ENCODE measurements around the gene ARFGAP3. TPM values are rescaled to one million over a fixed set of nuclear protein-coding genes. Genes with fewer than 3 reads are reported as not detected.

The ARFGAP3 gene
- total RNA-seq, 1 experiment from 2014 or later: 16.9 TPM

DNA sequence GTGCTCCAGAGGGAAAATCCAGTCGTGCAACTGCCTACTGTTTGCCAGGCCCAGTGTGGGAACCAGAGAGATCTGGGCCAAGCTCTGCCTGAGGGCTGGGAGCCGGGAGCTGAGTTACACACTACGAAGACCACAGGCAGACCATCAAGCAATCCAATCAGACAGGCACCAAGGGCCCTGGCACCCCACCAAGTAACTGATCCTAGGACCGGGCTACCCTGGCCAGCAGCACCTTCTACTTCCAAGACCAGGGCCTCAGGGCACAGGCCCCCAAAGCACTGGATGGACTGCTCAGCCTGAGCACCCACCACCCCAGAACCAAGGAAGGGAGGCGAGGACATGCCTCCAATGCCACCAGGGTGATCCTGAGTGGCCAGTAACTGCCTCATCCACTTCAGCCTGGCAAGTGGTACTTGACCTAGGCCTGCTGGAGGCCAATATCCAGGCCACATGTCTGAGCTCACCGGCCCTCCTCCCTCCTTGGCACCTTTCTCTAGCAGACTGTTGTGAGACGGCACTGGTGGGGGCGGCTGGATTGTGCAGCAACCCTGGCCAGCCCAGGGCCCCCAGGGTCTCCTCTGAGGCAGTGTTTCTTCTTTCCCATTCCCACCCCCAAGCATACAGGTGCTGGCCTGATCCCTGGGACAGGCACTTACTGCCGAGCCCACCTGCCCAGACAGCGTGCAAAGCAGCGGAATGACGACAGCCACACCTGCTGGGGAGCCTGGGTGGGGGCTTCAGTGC, 20.7 kb upstream of the ARFGAP3 start:
- peaks cover 32% of the 10 kb centered on the region for H3K36me3 Mint-ChIP-seq
- H3K4me1 Mint-ChIP-seq: peaks cover 8% of the 10 kb centered on the region
- H3K4me3 Mint-ChIP-seq: no peak overlapping the region
- DNase-seq (ENCODE audit: low spot score): no peak
- H3K27ac Mint-ChIP-seq: no peak overlapping the region
- POLR2A ChIA-PET: no interaction called here
- H3K9me3 Mint-ChIP-seq: no peaks in the 10 kb centered on the region
- ATAC-seq: no peak
- TF ChIP-seq HMGA2 (CRISPR knock-in tag; IDR thresholded peaks at IDR 0.05): no peak
- no peak for TF ChIP-seq ELF4 (CRISPR knock-in tag; IDR thresholded peaks at IDR 0.05; ENCODE audit: low read depth)
- TF ChIP-seq TEAD4 (CRISPR knock-in tag; IDR thresholded peaks at IDR 0.05): no peak
- TF ChIP-seq ZNF416 (CRISPR knock-in tag; IDR thresholded peaks at IDR 0.05): no peak
- TF ChIP-seq ZNF671 (CRISPR knock-in tag; IDR thresholded peaks at IDR 0.05): no peak
- no peak for TF ChIP-seq ATF3 (CRISPR knock-in tag; conservative IDR thresholded peaks at IDR 0.05)
- no peak for TF ChIP-seq CREB1 (CRISPR knock-in tag; IDR thresholded peaks at IDR 0.05)
- no peak for TF ChIP-seq RORB (CRISPR knock-in tag; IDR thresholded peaks at IDR 0.05)
- TF ChIP-seq, protein P1, sequence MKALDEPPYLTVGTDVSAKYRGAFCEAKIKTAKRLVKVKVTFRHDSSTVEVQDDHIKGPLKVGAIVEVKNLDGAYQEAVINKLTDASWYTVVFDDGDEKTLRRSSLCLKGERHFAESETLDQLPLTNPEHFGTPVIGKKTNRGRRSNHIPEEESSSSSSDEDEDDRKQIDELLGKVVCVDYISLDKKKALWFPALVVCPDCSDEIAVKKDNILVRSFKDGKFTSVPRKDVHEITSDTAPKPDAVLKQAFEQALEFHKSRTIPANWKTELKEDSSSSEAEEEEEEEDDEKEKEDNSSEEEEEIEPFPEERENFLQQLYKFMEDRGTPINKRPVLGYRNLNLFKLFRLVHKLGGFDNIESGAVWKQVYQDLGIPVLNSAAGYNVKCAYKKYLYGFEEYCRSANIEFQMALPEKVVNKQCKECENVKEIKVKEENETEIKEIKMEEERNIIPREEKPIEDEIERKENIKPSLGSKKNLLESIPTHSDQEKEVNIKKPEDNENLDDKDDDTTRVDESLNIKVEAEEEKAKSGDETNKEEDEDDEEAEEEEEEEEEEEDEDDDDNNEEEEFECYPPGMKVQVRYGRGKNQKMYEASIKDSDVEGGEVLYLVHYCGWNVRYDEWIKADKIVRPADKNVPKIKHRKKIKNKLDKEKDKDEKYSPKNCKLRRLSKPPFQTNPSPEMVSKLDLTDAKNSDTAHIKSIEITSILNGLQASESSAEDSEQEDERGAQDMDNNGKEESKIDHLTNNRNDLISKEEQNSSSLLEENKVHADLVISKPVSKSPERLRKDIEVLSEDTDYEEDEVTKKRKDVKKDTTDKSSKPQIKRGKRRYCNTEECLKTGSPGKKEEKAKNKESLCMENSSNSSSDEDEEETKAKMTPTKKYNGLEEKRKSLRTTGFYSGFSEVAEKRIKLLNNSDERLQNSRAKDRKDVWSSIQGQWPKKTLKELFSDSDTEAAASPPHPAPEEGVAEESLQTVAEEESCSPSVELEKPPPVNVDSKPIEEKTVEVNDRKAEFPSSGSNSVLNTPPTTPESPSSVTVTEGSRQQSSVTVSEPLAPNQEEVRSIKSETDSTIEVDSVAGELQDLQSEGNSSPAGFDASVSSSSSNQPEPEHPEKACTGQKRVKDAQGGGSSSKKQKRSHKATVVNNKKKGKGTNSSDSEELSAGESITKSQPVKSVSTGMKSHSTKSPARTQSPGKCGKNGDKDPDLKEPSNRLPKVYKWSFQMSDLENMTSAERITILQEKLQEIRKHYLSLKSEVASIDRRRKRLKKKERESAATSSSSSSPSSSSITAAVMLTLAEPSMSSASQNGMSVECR (CRISPR knock-in tag; IDR thresholded peaks at IDR 0.05; ENCODE audit: borderline replicate concordance): no peak
- TF ChIP-seq SMAD4 (CRISPR knock-in tag; IDR thresholded peaks at IDR 0.05): no peak
- TF ChIP-seq NR3C1 (CRISPR knock-in tag; conservative IDR thresholded peaks at IDR 0.05; ENCODE audit: low read depth): no peak
- TF ChIP-seq CBFB (CRISPR knock-in tag; IDR thresholded peaks at IDR 0.05; ENCODE audit: low read depth): no peak
- no peak for TF ChIP-seq FOXP1 (CRISPR knock-in tag; IDR thresholded peaks at IDR 0.05; ENCODE audit: borderline replicate concordance)
- no peak for TF ChIP-seq SP1 (CRISPR knock-in tag; conservative IDR thresholded peaks at IDR 0.05)
- TF ChIP-seq, protein P2, sequence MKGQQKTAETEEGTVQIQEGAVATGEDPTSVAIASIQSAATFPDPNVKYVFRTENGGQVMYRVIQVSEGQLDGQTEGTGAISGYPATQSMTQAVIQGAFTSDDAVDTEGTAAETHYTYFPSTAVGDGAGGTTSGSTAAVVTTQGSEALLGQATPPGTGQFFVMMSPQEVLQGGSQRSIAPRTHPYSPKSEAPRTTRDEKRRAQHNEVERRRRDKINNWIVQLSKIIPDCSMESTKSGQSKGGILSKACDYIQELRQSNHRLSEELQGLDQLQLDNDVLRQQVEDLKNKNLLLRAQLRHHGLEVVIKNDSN (CRISPR knock-in tag; IDR thresholded peaks at IDR 0.05): no peak
- TF ChIP-seq GRHL2 (CRISPR knock-in tag; IDR thresholded peaks at IDR 0.05; ENCODE audit: insufficient replicate concordance, severe bottlenecking): no peak
- no peak for TF ChIP-seq SMAD3 (CRISPR knock-in tag; IDR thresholded peaks at IDR 0.05; ENCODE audit: borderline replicate concordance)
- TF ChIP-seq SOX15 (CRISPR knock-in tag; IDR thresholded peaks at IDR 0.05): no peak
- CTCF ChIA-PET: interaction anchor here (1.7 to 2.1 kb wide), 2 partner anchors 10 to 183 kb away, joined by 6 to 15 read pairs; no protein-coding TSS in a partner anchor
- H3K27me3 Mint-ChIP-seq (ENCODE audit: low read depth): no peaks in the 10 kb centered on the region

DNA sequence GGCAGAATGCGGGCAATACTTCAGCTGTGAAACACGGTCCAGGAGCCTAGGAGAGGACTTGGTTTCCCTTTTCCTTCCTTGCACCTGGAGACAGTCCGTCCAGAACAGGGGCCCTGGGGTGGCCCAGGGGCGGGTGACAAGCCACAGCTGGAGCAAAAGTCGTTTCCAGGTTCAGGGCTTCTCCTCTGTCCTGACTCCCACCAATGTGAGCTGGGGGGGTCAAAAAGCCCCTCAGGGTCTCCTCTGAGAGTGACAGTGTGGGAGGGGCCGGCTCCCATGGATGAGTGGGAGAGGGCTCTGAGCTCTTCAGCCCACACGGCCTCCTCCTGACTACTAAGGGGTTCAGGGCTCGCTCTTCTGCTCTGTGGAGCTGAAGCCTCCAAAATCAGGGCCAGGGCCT, 20.1 kb upstream of the ARFGAP3 start:
- no peak overlapping the region for H3K4me3 Mint-ChIP-seq
- no peak for ATAC-seq
- POLR2A ChIA-PET: interaction anchor here (0.6 kb wide), 1 partner anchor 10 kb away, joined by 6 read pairs; no protein-coding TSS in a partner anchor
- CTCF ChIA-PET: interaction anchor here (1.7 to 2.1 kb wide), 2 partner anchors 10 to 183 kb away, joined by 6 to 15 read pairs; no protein-coding TSS in a partner anchor
- H3K4me1 Mint-ChIP-seq: peaks cover 2% of the 10 kb centered on the region; the same call in 1 of the 2 replicates
- no peak for DNase-seq (ENCODE audit: low spot score)
- TF ChIP-seq FOXP1 (CRISPR knock-in tag; IDR thresholded peaks at IDR 0.05; ENCODE audit: borderline replicate concordance): no peak
- TF ChIP-seq, protein P3, sequence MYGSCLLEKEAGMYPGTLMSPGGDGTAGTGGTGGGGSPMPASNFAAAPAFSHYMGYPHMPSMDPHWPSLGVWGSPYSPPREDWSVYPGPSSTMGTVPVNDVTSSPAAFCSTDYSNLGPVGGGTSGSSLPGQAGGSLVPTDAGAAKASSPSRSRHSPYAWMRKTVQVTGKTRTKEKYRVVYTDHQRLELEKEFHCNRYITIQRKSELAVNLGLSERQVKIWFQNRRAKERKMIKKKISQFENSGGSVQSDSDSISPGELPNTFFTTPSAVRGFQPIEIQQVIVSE (CRISPR knock-in tag; IDR thresholded peaks at IDR 0.05; ENCODE audit: borderline replicate concordance): no peak
- no peak for TF ChIP-seq NR1H2 (CRISPR knock-in tag; IDR thresholded peaks at IDR 0.05)
- TF ChIP-seq, protein P4, sequence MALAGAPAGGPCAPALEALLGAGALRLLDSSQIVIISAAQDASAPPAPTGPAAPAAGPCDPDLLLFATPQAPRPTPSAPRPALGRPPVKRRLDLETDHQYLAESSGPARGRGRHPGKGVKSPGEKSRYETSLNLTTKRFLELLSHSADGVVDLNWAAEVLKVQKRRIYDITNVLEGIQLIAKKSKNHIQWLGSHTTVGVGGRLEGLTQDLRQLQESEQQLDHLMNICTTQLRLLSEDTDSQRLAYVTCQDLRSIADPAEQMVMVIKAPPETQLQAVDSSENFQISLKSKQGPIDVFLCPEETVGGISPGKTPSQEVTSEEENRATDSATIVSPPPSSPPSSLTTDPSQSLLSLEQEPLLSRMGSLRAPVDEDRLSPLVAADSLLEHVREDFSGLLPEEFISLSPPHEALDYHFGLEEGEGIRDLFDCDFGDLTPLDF (CRISPR knock-in tag; IDR thresholded peaks at IDR 0.05): no peak
- no peak for TF ChIP-seq SMAD4 (CRISPR knock-in tag; IDR thresholded peaks at IDR 0.05)
- no peak for TF ChIP-seq JAZF1 (CRISPR knock-in tag; IDR thresholded peaks at IDR 0.05)
- no peak for TF ChIP-seq TEAD1 (CRISPR knock-in tag; IDR thresholded peaks at IDR 0.05)
- no peak for TF ChIP-seq IRF1 (CRISPR knock-in tag; IDR thresholded peaks at IDR 0.05)
- TF ChIP-seq EMX1 (CRISPR knock-in tag; IDR thresholded peaks at IDR 0.05): no peak
- no peak for TF ChIP-seq ESRRA (CRISPR knock-in tag; IDR thresholded peaks at IDR 0.05; ENCODE audit: borderline replicate concordance)
- H3K27ac Mint-ChIP-seq: no peak overlapping the region
- no peaks in the 10 kb centered on the region for H3K27me3 Mint-ChIP-seq (ENCODE audit: low read depth)
- peaks cover 29% of the 10 kb centered on the region for H3K36me3 Mint-ChIP-seq
- H3K9me3 Mint-ChIP-seq: no peaks in the 10 kb centered on the region

Measured in WTC11 (cell line).